GM19452 (cell line): ENCODE results near the gene PCDHGC5.

Experiments
- ATAC-seq: cut with Tn5 transposase; IDR thresholded peaks from one replicate; pipeline ENCODE4 v1.9.1; 2021; ENCODE audit not compliant: unreplicated experiment

The PCDHGC5 gene

GRCh38 chr5:141488591-141489561, at the start of gene PCDHGC5:
Gene PCDHGC5 (plus strand): TSS chr5:141489081. CDS start chr5:141489241, 160 bp downstream.
- no peak for ATAC-seq

- no peak for ATAC-seq
These were observed 49.3 kb upstream of the PCDHGC5 start for GRCh38 chr5:141439411-141440141.

GRCh38 chr5:141440341-141440740, 48.5 kb upstream of the PCDHGC5 start:
- ATAC-seq, result no peak

- ATAC-seq, result no peak
These were observed 47.2 kb upstream of the PCDHGC5 start for GRCh38 chr5:141441571-141442170.

GRCh38 chr5:141465351-141465750, 23.5 kb upstream of the PCDHGC5 start:
- no peak for ATAC-seq

GRCh38 chr5:141475625-141476131, 13.2 kb upstream of the PCDHGC5 start, which contains the start of gene PCDHGC3:
Gene PCDHGC3 (plus strand): TSS chr5:141475966. CDS start chr5:141476117, 151 bp downstream.
- peak; percentile 97 for ATAC-seq

GRCh38 chr5:141476132-141476911, 12.6 kb upstream of the PCDHGC5 start:
- peak; percentile 24 for ATAC-seq

- ATAC-seq, result no peak
These were observed 11.8 kb upstream of the PCDHGC5 start for GRCh38 chr5:141477044-141477575.

GRCh38 chr5:141477815-141478214, 11.1 kb upstream of the PCDHGC5 start:
- ATAC-seq, result no peak

- no peak for ATAC-seq
These were observed 10.4 kb upstream of the PCDHGC5 start for GRCh38 chr5:141478321-141478945.

- ATAC-seq, result no peak
These were observed 9.1 kb upstream of the PCDHGC5 start for GRCh38 chr5:141479776-141480175.

GRCh38 chr5:141483902-141484301, 5.0 kb upstream of the PCDHGC5 start:
- ATAC-seq, result no peak

GRCh38 chr5:141484310-141484640, 4.6 kb upstream of the PCDHGC5 start:
- ATAC-seq, result no peak

GRCh38 chr5:141484641-141485311, 4.1 kb upstream of the PCDHGC5 start, which contains the start of gene PCDHGC4:
Gene PCDHGC4 (plus strand): TSS chr5:141485030. CDS start chr5:141485174, 144 bp downstream.
- no peak for ATAC-seq

GRCh38 chr5:141485321-141486055, 3.4 kb upstream of the PCDHGC5 start:
- no peak for ATAC-seq

- no peak for ATAC-seq
These were observed 2.8 kb upstream of the PCDHGC5 start for GRCh38 chr5:141486091-141486490.

GRCh38 chr5:141487131-141487530, 1.8 kb upstream of the PCDHGC5 start:
- ATAC-seq, result no peak

- no peak for ATAC-seq
These were observed 960 bp downstream of the PCDHGC5 start for GRCh38 chr5:141489841-141490240.
